Trophoblast cell (in vitro differentiated cells and primary cell): ENCODE results near the gene TBC1D7.

Source experiments
- DNase-seq, 2 donors: peaks; one replicate each; pipeline ENCODE4 v3.0.0-alpha.2; 2016
- H2AFZ ChIP-seq: 2 replicates; pipeline ENCODE4 v1.6.1; 2013; ENCODE audit warnings: low read length, moderate library complexity, mild to moderate bottlenecking; ENCODE audit not compliant: insufficient read depth, poor library complexity
- H2AK5ac ChIP-seq: 2 replicates; pipeline ENCODE4 v1.6.1; 2013; ENCODE audit warnings: mild to moderate bottlenecking, low read length
- H2BK120ac ChIP-seq: 2 replicates; pipeline ENCODE4 v1.6.1; 2013; ENCODE audit warnings: low read length, mild to moderate bottlenecking, moderate library complexity; ENCODE audit not compliant: insufficient read depth, poor library complexity
- H2BK12ac ChIP-seq: 2 replicates; pipeline ENCODE4 v1.6.1; 2013; ENCODE audit warnings: mild to moderate bottlenecking, low read length, moderate library complexity
- H2BK5ac ChIP-seq: 2 replicates; pipeline ENCODE4 v1.6.1; 2013; ENCODE audit warnings: low read length, low read depth, moderate library complexity, mild to moderate bottlenecking; ENCODE audit not compliant: poor library complexity
- H3K14ac ChIP-seq: 2 replicates; pipeline ENCODE4 v1.6.1; 2013; ENCODE audit warnings: mild to moderate bottlenecking, low read length
- H3K18ac ChIP-seq: 2 replicates; pipeline ENCODE4 v1.6.1; 2013; ENCODE audit warnings: mild to moderate bottlenecking, low read length
- H3K23ac ChIP-seq: 2 replicates; pipeline ENCODE4 v1.6.1; 2013; ENCODE audit warnings: low read length
- H3K27ac ChIP-seq: 2 replicates; pipeline ENCODE4 v1.5.1; 2013; ENCODE audit warnings: low read depth, mild to moderate bottlenecking, inconsistent platforms, low read length, moderate library complexity
- H3K27me3 ChIP-seq: 2 replicates; pipeline ENCODE4 v1.6.1; 2013; ENCODE audit warnings: inconsistent platforms, mild to moderate bottlenecking, low read length, moderate library complexity; ENCODE audit not compliant: insufficient read depth
- H3K36me3 ChIP-seq, 2 experiments: 1 replicate in 1 of 2; 2 replicates in 1 of 2; pipeline ENCODE4 v1.6.1; 2013; ENCODE audit warnings: low read length in 2 of 2, mild to moderate bottlenecking in 2 of 2, moderate library complexity in 1 of 2; ENCODE audit not compliant: insufficient read depth in 2 of 2, control insufficient read depth in 1 of 2
- H3K4ac ChIP-seq: 2 replicates; pipeline ENCODE4 v1.6.1; 2013; ENCODE audit warnings: low read depth, mild to moderate bottlenecking, low read length, moderate library complexity
- H3K4me1 ChIP-seq, 2 experiments: 1 replicate in 1 of 2; 2 replicates in 1 of 2; pipeline ENCODE4 v1.6.1; 2013; ENCODE audit warnings: low read length in 2 of 2, mild to moderate bottlenecking in 2 of 2, moderate library complexity in 1 of 2; ENCODE audit not compliant: insufficient read depth in 2 of 2, control insufficient read depth in 1 of 2
- H3K4me2 ChIP-seq: 2 replicates; pipeline ENCODE4 v1.6.1; 2013; ENCODE audit warnings: inconsistent platforms, mild to moderate bottlenecking, low read length, moderate library complexity
- H3K4me3 ChIP-seq: 2 replicates; pipeline ENCODE4 v1.5.1; 2013; ENCODE audit warnings: mild to moderate bottlenecking, low read depth, low read length, inconsistent platforms
- H3K79me1 ChIP-seq: one replicate; pipeline ENCODE4 v1.6.1; 2013; ENCODE audit warnings: low read length
- H3K79me2 ChIP-seq: 2 replicates; pipeline ENCODE4 v1.6.1; 2013; ENCODE audit warnings: low read length, mild to moderate bottlenecking; ENCODE audit not compliant: control insufficient read depth, insufficient read depth, poor library complexity
- H3K9ac ChIP-seq: 2 replicates; pipeline ENCODE4 v1.6.1; 2013; ENCODE audit warnings: mild to moderate bottlenecking, low read length
- H3K9me3 ChIP-seq: 2 replicates; pipeline ENCODE4 v1.6.1; 2013; ENCODE audit warnings: low read depth, mild to moderate bottlenecking, control low read depth, inconsistent platforms, low read length; ENCODE audit not compliant: insufficient read depth
- H4K12ac ChIP-seq: 2 replicates; pipeline ENCODE4 v1.6.1; 2013; ENCODE audit warnings: low read depth, mild to moderate bottlenecking, low read length, moderate library complexity
- H4K8ac ChIP-seq: 2 replicates; pipeline ENCODE4 v1.6.1; 2013; ENCODE audit warnings: low read depth, mild to moderate bottlenecking, low read length, moderate library complexity
- H4K91ac ChIP-seq: one replicate; pipeline ENCODE4 v1.6.1; 2013; ENCODE audit warnings: low read depth, mild to moderate bottlenecking, low read length, moderate library complexity
- WGBS: extraction: QIAGEN DNeasy Blood & Tissue Kit; methylation state at CpG from one replicate; pipeline ENCODE4 v1.1.7; 2013; ENCODE audit warnings: missing lambda C conversion rate; ENCODE audit not compliant: insufficient read length, insufficient coverage; ENCODE audit errors: extremely low coverage; 5-methylcytosine and 5-hydroxymethylcytosine counted together

TBC1D7 gene

DNA sequence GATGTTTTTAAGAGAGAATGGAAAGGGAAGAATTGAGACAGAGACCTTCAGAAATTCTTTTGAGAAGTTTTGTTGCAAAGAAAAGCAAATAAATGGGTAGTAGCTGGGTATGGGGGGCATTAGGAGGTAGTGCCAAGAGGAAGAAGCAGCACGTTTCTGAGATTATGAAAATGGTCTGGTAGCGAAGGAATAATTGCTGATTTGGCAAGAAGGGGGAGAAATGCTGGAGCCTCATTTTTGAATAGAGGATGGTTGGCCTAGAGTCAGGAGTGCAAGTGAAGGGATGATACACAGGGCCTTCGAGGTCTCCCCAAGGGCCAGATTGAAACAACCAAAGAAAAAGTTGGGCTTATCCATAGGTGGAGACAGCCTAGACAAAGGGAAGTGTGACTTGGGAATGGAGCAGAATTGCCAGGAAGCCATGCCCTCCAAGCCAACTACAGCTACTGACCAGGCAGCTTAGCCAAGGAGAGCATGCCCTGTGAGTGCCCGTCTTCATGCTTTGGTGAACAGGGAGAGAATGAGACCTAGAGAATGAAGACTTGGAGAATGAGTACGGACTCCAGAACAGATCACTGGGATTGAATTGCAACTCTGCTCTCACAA, 14.2 kb upstream of the TBC1D7 start:
- H3K79me1 ChIP-seq = no peaks in the 10 kb centered on the region
- no CpG with 5 or more reads among the region's 5 CpGs for WGBS

DNA sequence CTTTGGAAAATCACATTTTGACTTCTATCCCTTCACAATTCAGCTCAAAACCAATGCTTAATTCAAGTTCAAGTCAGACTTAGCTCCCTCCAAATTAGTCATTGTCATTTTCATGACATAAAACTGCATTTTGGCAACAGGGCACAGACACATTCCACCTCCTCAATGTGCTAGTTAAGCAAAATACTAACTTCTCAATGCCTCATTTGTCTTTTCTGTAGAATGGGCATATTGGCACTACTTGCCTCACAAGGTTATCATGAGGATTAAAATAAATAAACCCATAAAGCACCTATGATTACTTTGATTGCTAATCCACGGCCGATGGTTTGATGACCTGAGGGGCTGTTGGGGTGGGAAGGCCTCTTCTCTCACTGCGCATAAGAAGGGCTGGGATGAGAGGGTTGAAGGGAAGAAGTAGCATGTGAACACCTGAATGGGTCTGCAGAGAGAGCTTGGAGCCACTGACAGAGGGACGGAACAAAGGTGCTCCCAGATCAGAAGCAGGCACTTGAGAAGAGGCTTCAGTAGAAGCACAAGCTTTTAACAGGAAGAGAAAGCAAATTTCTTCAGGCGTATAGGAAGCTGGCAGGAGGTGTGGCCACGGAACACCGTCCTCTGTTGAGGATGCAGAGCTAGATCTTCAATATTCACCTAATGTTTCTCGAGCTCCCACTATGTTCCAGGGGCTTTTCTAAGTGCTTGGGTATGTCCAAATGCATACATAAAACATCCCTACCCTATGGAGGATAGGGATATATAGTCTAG, 11.7 kb upstream of the TBC1D7 start:
- H2AFZ ChIP-seq = no peak overlapping the region
- H3K4me1 ChIP-seq = peaks cover 1 to 2% of the 10 kb centered on the region in 2 experiments
- no peak overlapping the region for H3K14ac ChIP-seq
- H3K27me3 ChIP-seq = no peaks in the 10 kb centered on the region
- H3K79me1 ChIP-seq = no peaks in the 10 kb centered on the region
- H3K23ac ChIP-seq = no peak overlapping the region
- no peak overlapping the region for H3K27ac ChIP-seq
- no peak overlapping the region for H2AK5ac ChIP-seq
- H3K4me2 ChIP-seq = no peak overlapping the region
- no peak overlapping the region for H2BK120ac ChIP-seq
- no peak overlapping the region for H3K18ac ChIP-seq
- peaks cover 4% of the 10 kb centered on the region for H3K9me3 ChIP-seq
- no CpG with 5 or more reads among the region's 8 CpGs for WGBS
- H2BK5ac ChIP-seq = no peak overlapping the region
- no peak overlapping the region for H3K9ac ChIP-seq
- no peak overlapping the region for H4K12ac ChIP-seq
- H3K4me3 ChIP-seq = no peak overlapping the region
- H3K79me2 ChIP-seq = no peaks in the 10 kb centered on the region
- H4K91ac ChIP-seq = no peak overlapping the region
- no peak overlapping the region for H2BK12ac ChIP-seq
- no peak overlapping the region for H4K8ac ChIP-seq
- DNase-seq = no peak
- H3K36me3 ChIP-seq = no peaks in the 10 kb centered on the region
- H3K4ac ChIP-seq = no peak overlapping the region

More for the DNA sequence above, 14.2 kb upstream of the TBC1D7 start:
- Histone ChIP-seq H3K14ac (no peak overlapping the region), H3K4ac (no peak overlapping the region), H2BK12ac (no peak overlapping the region), H4K12ac (no peak overlapping the region), H2BK5ac (no peak overlapping the region), H3K4me2 (no peak overlapping the region), H3K79me2 (no peaks in the 10 kb centered on the region), H3K9ac (no peak overlapping the region), H3K27me3 (no peaks in the 10 kb centered on the region), H2AK5ac (no peak overlapping the region), H3K23ac (peak overlapping the region; percentile 47), H3K36me3 (no peaks in the 10 kb centered on the region), H2BK120ac (no peak overlapping the region), H4K91ac (no peak overlapping the region), H3K18ac (no peak overlapping the region), H2AFZ (no peak overlapping the region), H4K8ac (no peak overlapping the region), H3K27ac (no peak overlapping the region), H3K4me3 (no peak overlapping the region), H3K4me1 (peaks cover 0 to 2% of the 10 kb centered on the region in 2 experiments), H3K9me3 (peaks cover 4% of the 10 kb centered on the region)
- DNase-seq = no peak

DNA sequence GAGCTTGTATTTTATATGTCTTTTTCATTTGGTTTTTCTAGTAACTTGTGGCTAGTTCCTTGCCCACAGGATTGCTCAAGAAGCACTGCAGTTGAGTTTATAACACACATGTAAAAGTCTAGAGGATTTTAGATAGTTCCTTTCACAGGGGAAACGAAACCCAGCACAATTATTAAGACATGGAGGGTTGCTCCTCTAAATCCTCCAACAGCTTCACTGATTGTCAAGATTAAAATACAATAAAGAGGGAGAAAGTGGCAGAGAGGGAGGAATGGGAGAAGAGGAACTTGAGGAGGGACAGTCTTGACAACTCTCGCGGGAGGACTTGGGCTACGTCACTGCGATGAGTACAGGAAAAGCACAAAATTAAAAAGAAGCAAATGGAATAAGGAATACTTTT, 9.7 kb upstream of the TBC1D7 start:
- H3K79me2 ChIP-seq = no peaks in the 10 kb centered on the region
- no peak overlapping the region for H4K91ac ChIP-seq

DNA sequence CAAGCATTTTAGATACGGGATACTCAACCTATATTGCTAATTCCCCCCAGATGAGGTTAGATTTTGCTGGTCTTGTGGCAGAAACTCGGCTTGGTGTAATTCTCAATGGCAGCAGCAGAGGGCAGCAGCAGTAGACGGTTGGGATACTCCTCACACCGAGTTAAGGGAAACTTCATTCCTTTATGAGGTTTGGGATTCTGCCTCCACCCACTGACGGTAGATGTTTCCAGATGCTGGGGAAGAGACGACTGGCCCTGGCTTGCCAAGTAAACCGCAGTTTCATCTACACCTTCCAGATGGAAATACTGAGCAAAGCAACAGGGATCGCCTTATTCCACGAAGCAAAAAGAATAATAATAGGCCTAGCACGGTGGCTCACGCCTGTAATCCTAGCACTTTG, 8.2 kb upstream of the TBC1D7 start:
- Histone ChIP-seq H3K36me3 (no peaks in the 10 kb centered on the region), H3K9me3 (peaks cover 3% of the 10 kb centered on the region), H3K27ac (no peak overlapping the region), H3K4ac (no peak overlapping the region), H3K9ac (no peak overlapping the region), H2BK5ac (no peak overlapping the region), H3K18ac (no peak overlapping the region), H3K4me1 (peaks cover 2 to 3% of the 10 kb centered on the region in 2 experiments), H4K12ac (no peak overlapping the region), H2BK120ac (no peak overlapping the region), H2BK12ac (no peak overlapping the region), H4K8ac (no peak overlapping the region), H2AFZ (no peak overlapping the region), H3K79me2 (no peaks in the 10 kb centered on the region), H3K14ac (no peak overlapping the region), H4K91ac (no peak overlapping the region), H3K23ac (no peak overlapping the region), H2AK5ac (no peak overlapping the region), H3K4me3 (no peak overlapping the region), H3K4me2 (no peak overlapping the region), H3K27me3 (no peaks in the 10 kb centered on the region), H3K79me1 (no peaks in the 10 kb centered on the region)
- WGBS = no CpG with 5 or more reads among the region's 11 CpGs
- peak; percentile 88 to 96 for DNase-seq

More for the DNA sequence above, 9.7 kb upstream of the TBC1D7 start:
- no CpG with 5 or more reads among the region's 5 CpGs for WGBS
- no peak overlapping the region for H4K12ac ChIP-seq
- H3K9ac ChIP-seq = no peak overlapping the region
- no peak overlapping the region for H2AK5ac ChIP-seq
- no peak overlapping the region for H3K27ac ChIP-seq
- H3K9me3 ChIP-seq = peaks cover 4% of the 10 kb centered on the region
- H4K8ac ChIP-seq = no peak overlapping the region
- no peak overlapping the region for H2BK12ac ChIP-seq
- no peak overlapping the region for H3K4me2 ChIP-seq
- H2AFZ ChIP-seq = no peak overlapping the region
- H3K18ac ChIP-seq = no peak overlapping the region
- H3K36me3 ChIP-seq = no peaks in the 10 kb centered on the region
- H2BK120ac ChIP-seq = no peak overlapping the region
- no peak overlapping the region for H3K4me3 ChIP-seq
- H3K14ac ChIP-seq = no peak overlapping the region
- no peak overlapping the region for H3K23ac ChIP-seq
- no peak overlapping the region for H3K4ac ChIP-seq
- no peaks in the 10 kb centered on the region for H3K27me3 ChIP-seq
- H3K79me1 ChIP-seq = no peaks in the 10 kb centered on the region
- H3K4me1 ChIP-seq = peaks cover 2 to 3% of the 10 kb centered on the region in 2 experiments
- no peak for DNase-seq
- no peak overlapping the region for H2BK5ac ChIP-seq
